IPS DF 6.9 (cell line): ENCODE measurements around the gene RTCB.

Experiments
- DNase-seq: peaks from one replicate; pipeline ENCODE4 v3.0.0-alpha.2; 2013; ENCODE audit warnings: low read depth, low spot score
- H3K27ac ChIP-seq: one replicate; pipeline ENCODE4 v1.5.1; 2013; ENCODE audit warnings: low read length, control low read depth
- H3K27me3 ChIP-seq: 2 replicates; pipeline ENCODE4 v1.6.1; 2013; ENCODE audit warnings: mild to moderate bottlenecking, low read length; ENCODE audit not compliant: control insufficient read depth, insufficient read depth
- H3K36me3 ChIP-seq: 2 replicates; pipeline ENCODE4 v1.6.1; 2013; ENCODE audit warnings: low read length; ENCODE audit not compliant: control insufficient read depth, insufficient read depth
- H3K4me1 ChIP-seq: 2 replicates; pipeline ENCODE4 v1.6.1; 2013; ENCODE audit warnings: low read length; ENCODE audit not compliant: control insufficient read depth, insufficient read depth
- H3K4me3 ChIP-seq: 2 replicates; pipeline ENCODE4 v1.5.1; 2013; ENCODE audit warnings: mild to moderate bottlenecking, low read length
- H3K9me3 ChIP-seq: 2 replicates; pipeline ENCODE4 v1.6.1; 2013; ENCODE audit warnings: low read length, inconsistent platforms; ENCODE audit not compliant: control insufficient read depth, insufficient read depth
- WGBS: extraction: QIAGEN DNeasy Blood & Tissue Kit; methylation state at CpG from one replicate; pipeline ENCODE4 v1.1.7; 2013; ENCODE audit warnings: mixed read lengths, missing lambda C conversion rate; ENCODE audit not compliant: insufficient read length, insufficient coverage; 5-methylcytosine and 5-hydroxymethylcytosine counted together

Gene RTCB

GRCh38 chr22:32411829-32412592, at the start of gene RTCB:
TSS of gene RTCB (minus strand) at chr22:32412247. CDS start at chr22:32412156, 91 bp downstream.
- Histone ChIP-seq H3K9me3 (no peaks in the 10 kb centered on the region), H3K27me3 (no peaks in the 10 kb centered on the region), H3K27ac (no peak within 1 kb of the TSS), H3K4me3 (peak within 1 kb of the TSS; percentile 94), H3K4me1 (0 out of 2 replicates have a peak, but pooled peaks cover 2% of the 10 kb centered on the region), H3K36me3 (peaks cover 12% of the 10 kb centered on the region; the same call in 1 of the 2 replicates)
- DNase-seq: peak; percentile 84
- WGBS: no CpG with 5 or more reads among the region's 40 CpGs

GRCh38 chr22:32457031-32457430, 45.0 kb upstream of the RTCB start:
- Histone ChIP-seq H3K4me1 (no peaks in the 10 kb centered on the region), H3K9me3 (no peaks in the 10 kb centered on the region), H3K36me3 (no peaks in the 10 kb centered on the region), H3K27me3 (no peaks in the 10 kb centered on the region; the same call in 1 of the 2 replicates), H3K27ac (no peak overlapping the region), H3K4me3 (no peak overlapping the region)
- no CpG with 5 or more reads among the region's 4 CpGs for WGBS
- DNase-seq: no peak

- Histone ChIP-seq H3K4me3 (no peak overlapping the region), H3K4me1 (no peaks in the 10 kb centered on the region), H3K9me3 (no peaks in the 10 kb centered on the region), H3K27me3 (no peaks in the 10 kb centered on the region), H3K36me3 (no peaks in the 10 kb centered on the region), H3K27ac (no peak overlapping the region)
- WGBS: no CpG with 5 or more reads among the region's 4 CpGs
- no peak for DNase-seq
These were observed 36.9 kb upstream of the RTCB start for GRCh38 chr22:32448980-32449379.

GRCh38 chr22:32446321-32446720, 34.3 kb upstream of the RTCB start:
- peaks cover 2% of the 10 kb centered on the region; the same call in 1 of the 2 replicates for H3K27me3 ChIP-seq
- no peak overlapping the region for H3K4me3 ChIP-seq
- no peaks in the 10 kb centered on the region for H3K36me3 ChIP-seq
- H3K4me1 ChIP-seq: no peaks in the 10 kb centered on the region
- WGBS: no CpG with 5 or more reads among the region's 1 CpG
- H3K27ac ChIP-seq: no peak overlapping the region
- no peaks in the 10 kb centered on the region for H3K9me3 ChIP-seq
- DNase-seq: no peak

- H3K27me3 ChIP-seq: peaks cover 2% of the 10 kb centered on the region; the same call in 1 of the 2 replicates
- no CpG with 5 or more reads among the region's 6 CpGs for WGBS
- no peak for DNase-seq
- H3K9me3 ChIP-seq: no peaks in the 10 kb centered on the region
- no peak overlapping the region for H3K27ac ChIP-seq
- H3K36me3 ChIP-seq: no peaks in the 10 kb centered on the region
- no peak overlapping the region for H3K4me3 ChIP-seq
- H3K4me1 ChIP-seq: no peaks in the 10 kb centered on the region
These were observed 32.0 kb upstream of the RTCB start for GRCh38 chr22:32444068-32444467.

- no peak for DNase-seq
- no CpG with 5 or more reads among the region's 1 CpG for WGBS
- H3K4me1 ChIP-seq: no peaks in the 10 kb centered on the region
- peaks cover 3% of the 10 kb centered on the region; the same call in 1 of the 2 replicates for H3K27me3 ChIP-seq
- no peaks in the 10 kb centered on the region; the same call in 1 of the 2 replicates for H3K36me3 ChIP-seq
- H3K27ac ChIP-seq: no peak overlapping the region
- no peak overlapping the region for H3K4me3 ChIP-seq
- H3K9me3 ChIP-seq: no peaks in the 10 kb centered on the region
These were observed 18.3 kb upstream of the RTCB start for GRCh38 chr22:32430352-32430751.

GRCh38 chr22:32426881-32427280, 14.8 kb upstream of the RTCB start:
- no peaks in the 10 kb centered on the region for H3K4me1 ChIP-seq
- no peak overlapping the region for H3K27ac ChIP-seq
- no peak overlapping the region for H3K4me3 ChIP-seq
- no CpG with 5 or more reads among the region's 4 CpGs for WGBS
- H3K36me3 ChIP-seq: no peaks in the 10 kb centered on the region; the same call in 1 of the 2 replicates
- H3K27me3 ChIP-seq: peaks cover 1% of the 10 kb centered on the region; the same call in 1 of the 2 replicates
- no peak for DNase-seq
- H3K9me3 ChIP-seq: no peaks in the 10 kb centered on the region

- H3K4me1 ChIP-seq: no peaks in the 10 kb centered on the region
- DNase-seq: no peak
- peaks cover 1% of the 10 kb centered on the region; the same call in 1 of the 2 replicates for H3K27me3 ChIP-seq
- H3K36me3 ChIP-seq: no peaks in the 10 kb centered on the region; the same call in 1 of the 2 replicates
- WGBS: no CpG with 5 or more reads among the region's 1 CpG
- no peaks in the 10 kb centered on the region for H3K9me3 ChIP-seq
- H3K27ac ChIP-seq: no peak overlapping the region
- H3K4me3 ChIP-seq: no peak overlapping the region
These were observed 11.6 kb upstream of the RTCB start for GRCh38 chr22:32423664-32424063.

- Histone ChIP-seq H3K4me1 (no peaks in the 10 kb centered on the region), H3K36me3 (no peaks in the 10 kb centered on the region; the same call in 1 of the 2 replicates), H3K4me3 (no peak overlapping the region), H3K27ac (no peak overlapping the region), H3K9me3 (no peaks in the 10 kb centered on the region), H3K27me3 (peaks cover 1% of the 10 kb centered on the region; the same call in 1 of the 2 replicates)
- no CpG with 5 or more reads among the region's 5 CpGs for WGBS
- DNase-seq: no peak
These were observed 10.0 kb upstream of the RTCB start for GRCh38 chr22:32422062-32422461.

GRCh38 chr22:32421484-32421883, 9.4 kb upstream of the RTCB start:
- H3K4me1 ChIP-seq: no peaks in the 10 kb centered on the region
- no CpG with 5 or more reads among the region's 2 CpGs for WGBS
- no peaks in the 10 kb centered on the region; the same call in 1 of the 2 replicates for H3K27me3 ChIP-seq
- H3K27ac ChIP-seq: no peak overlapping the region
- no peaks in the 10 kb centered on the region for H3K9me3 ChIP-seq
- DNase-seq: no peak
- no peak overlapping the region for H3K4me3 ChIP-seq
- no peaks in the 10 kb centered on the region; the same call in 1 of the 2 replicates for H3K36me3 ChIP-seq
